ENCODE results near the gene CSNK2A3.
"Not testable (repeated sequence)": the region's sequence is repeated elsewhere in the genome, so short reads cannot be mapped to it uniquely, and the experiment has no call there.

The CSNK2A3 gene

DNA sequence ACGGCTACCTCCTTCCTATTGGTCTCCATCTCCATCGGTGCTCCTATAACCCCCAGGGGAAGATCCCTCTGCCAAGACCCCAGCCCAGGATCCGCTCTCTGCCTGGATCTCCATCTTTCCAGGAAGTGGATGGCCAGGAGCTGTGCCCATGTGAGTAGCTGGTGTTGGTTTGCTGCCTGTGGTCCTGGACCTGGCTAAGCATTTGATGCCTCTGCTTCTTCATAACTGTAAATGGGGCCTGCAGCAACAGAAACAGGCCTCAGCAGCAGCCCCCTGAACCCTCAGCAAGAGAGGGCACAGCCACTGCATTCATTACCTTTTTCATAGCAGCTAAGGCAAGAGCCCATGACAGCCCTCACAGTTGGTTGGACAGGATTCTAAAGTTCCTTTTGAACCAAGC lies 26.6 kb upstream of the CSNK2A3 start:
- DNase-seq (ENCODE audit: low read depth): no peak

DNA sequence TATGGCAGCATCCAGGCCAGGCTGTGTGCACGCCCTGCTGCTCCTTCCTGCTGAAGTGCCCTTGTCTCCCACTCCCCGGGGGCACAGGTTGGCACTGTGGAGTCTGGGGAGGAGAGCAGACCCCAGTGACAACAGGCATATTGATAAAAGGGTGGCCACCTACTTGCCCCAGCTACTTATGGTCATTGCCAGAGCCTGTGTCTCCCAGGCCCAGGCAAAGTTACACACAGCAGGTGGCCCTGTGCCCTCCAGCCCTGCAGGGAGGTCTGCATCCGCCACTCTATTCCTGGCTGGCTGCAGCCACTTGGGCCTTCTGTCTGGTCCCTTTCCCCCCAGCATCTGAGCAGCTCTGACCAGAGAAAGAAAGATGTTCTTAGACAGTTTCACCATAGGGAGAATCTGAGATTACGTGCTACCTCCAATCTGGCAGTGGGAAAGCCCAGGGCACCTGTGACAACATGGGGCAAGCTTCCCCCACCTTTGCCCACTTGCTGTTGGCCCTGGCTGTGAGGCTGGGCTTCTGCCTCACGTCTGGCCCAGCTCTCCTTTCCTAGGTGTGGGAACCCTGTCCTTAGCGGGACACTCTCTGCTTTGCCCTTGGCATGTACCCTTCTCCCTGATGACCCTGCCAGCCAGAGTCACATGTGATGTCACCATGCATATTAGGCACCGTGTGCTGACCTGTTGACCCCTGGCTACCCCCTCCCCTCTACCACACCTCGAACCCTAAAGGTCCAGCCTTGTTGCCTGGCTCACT lies 25.3 kb upstream of the CSNK2A3 start:
- no peak for DNase-seq (ENCODE audit: low read depth)

DNA sequence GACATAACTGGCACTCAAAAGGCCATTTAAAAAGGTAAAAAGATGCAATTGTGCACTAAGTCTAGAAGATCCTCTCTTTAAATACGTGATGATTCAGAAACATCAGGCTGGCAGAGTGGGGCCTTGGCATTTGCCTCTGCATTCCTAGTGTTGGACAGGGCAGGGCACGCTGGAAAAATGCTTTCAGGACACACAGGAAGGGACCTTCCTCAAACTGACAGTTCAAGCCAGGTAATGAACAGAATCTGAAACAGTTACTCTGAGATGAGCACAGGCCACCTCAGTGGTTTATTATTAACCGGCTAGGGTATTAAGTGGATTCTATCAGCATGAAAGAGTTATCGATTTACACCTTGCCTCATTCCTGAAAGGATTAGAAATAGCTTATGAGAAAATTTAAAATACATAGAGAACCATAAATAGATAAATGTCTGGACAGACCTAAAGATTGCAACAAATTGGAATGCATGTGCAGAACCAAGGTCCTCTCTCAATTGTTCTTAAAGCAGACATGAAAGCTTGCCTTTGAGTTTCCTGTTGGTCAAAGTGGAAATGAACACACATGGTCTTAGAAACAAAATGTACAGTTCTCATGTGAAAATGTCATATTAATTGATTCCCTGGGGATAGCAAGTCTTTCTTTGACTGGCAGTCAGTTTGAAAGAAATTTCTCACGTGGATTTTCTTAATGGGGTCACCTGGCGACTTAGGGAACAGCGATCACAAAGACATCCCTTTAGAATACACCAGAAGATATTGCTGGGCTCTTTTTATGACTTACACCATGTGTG lies 21.5 kb upstream of the CSNK2A3 start:
- DNase-seq (ENCODE audit: low read depth): no peak

DNA sequence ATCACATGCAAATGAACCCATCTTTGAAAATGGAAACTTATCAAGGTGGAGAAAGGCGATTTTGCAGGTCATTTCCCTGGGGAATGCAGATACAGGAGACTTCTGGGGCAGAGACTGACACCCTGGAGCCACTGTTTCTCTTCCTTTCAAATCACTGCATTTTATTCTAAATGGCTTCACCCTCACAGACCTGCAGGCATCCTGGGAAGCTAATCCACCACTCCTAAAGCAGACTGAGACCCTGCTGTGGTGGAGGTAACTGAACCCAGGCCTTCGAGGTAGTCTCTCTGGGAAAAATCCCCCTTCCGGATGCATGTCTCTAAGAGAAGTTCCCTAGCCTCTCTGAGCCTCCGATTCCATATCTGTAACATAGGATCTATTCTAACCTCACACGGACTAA lies 20.9 kb upstream of the CSNK2A3 start:
- DNase-seq (ENCODE audit: low read depth): no peak

DNA sequence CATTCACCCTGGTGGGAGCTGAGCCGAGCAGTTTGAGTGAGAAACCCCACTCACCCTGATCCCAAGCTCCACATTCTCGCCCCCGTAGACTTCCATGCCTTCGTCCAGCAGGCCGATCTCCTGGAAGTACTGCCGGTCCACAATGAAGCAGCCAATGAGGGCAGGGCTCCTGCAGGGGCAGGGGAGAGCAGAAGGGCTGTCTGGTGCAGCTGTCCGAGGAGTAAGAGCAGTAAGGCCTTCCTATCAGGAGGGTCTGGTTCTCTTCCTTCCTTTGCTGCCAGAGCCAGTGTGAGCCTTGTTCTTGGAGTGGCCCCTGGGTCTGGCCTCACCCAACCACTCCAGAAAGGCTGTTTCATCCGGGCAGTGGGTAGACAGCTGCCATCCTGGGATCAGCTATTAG lies 19.4 kb upstream of the CSNK2A3 start:
- no peak for DNase-seq (ENCODE audit: low read depth)

DNA sequence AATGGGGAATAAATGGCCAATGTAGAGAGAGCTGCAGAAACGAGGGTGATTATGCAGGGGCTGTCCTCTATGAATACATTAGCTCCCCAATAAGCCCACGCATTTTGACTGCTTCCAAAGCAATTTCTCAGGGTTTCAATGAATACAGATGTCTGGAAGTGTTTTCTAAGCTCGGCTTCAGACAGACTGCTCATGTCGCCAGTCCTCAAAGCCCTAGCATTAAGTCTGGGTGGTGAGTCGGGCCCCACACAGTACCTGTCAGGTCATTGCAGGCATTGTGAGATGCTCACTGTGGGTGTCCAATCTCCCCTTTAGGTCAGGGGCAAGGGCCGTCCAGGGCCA lies 17.9 kb upstream of the CSNK2A3 start:
- no peak for DNase-seq (ENCODE audit: low read depth)

DNA sequence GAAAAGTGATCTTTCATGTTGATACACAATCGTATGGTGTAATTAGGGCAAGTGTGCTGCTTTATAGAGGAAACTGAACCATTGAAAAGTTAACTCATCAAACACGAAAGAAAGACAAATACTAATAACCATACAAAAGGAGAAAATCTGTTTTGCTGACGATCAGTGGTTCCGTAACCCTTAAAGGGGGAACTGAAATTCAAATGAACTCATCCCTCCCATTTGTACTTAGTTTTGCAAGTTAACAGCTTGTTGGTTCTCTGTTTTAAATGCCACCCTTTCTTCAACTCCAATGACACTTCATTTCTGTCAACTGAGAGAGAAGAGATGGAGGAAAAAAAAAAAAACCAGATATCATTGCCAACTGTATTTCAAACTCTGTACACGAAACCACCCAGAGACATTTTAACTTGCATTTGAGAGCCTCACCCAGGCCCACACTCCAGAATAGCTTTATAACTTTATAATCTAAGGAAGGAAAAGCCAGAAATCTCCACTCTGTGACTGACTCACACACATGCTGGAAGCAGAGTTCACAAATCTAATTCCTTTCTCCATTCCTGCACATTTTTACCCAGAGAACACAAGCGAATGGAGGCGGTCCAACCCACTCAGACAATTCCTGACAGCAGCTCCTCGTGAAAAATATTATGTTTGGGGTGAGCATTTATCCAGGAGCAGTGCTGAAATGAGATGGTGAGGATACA lies 17.4 kb upstream of the CSNK2A3 start:
- no peak for DNase-seq (ENCODE audit: low read depth)

DNA sequence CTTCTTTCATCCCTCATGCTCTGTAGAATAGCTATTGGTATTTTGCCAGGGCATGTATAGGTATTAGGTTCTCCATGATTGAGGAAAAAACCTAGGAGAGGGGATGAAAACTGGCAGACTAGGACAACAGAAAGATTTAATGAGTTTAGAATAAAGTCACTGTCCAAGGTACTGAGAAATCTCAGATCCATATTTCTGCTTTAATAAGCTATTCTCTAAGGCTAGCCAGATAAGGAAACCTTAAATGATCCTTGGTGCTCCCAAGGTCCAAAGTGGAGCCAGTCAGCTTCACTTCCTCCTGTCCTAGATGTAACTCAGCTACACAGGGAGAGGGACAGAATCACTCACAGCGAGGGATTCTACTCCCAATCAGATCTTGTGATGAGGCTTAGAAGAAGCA lies 13.7 kb upstream of the CSNK2A3 start:
- no peak for DNase-seq (ENCODE audit: low read depth)

DNA sequence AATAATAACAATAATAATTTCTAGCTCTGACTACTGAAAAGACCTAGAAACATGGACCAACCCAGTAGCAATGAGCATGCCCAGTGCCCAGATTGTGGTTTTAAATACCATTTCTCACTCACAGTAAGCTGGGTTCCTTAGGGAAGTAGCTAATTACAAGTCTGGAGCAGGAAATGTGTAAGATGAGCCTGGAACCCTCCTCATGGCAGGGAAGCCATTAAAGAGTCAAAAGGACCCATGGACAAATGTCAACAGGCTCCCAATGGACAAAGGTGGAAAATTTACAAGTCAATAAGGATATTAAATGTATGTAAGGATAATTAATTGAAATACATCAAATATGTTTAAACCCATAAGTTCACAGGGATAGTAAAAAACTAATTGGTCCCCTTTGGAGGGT lies 10.6 kb upstream of the CSNK2A3 start:
- no peak for DNase-seq (ENCODE audit: low read depth)

DNA sequence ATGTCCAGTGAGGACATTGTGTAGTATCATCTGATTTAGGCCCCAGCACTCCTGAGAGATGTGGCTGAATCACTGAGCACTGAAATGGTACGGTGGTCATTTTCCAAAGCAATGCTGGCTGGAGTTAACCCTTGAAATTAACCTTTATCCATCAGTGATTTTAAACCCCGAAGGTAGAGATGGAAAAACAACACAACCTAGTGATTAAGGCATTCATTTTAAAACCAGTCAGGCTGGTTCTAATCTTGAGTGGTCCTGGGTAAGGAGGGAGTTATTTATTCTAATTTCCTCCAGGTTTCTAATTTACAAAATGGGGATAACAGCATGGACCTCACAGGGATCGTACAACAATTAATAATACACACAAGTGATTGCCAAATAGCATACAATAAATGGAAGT lies 6.6 kb upstream of the CSNK2A3 start:
- DNase-seq (ENCODE audit: low read depth): no peak

DNA sequence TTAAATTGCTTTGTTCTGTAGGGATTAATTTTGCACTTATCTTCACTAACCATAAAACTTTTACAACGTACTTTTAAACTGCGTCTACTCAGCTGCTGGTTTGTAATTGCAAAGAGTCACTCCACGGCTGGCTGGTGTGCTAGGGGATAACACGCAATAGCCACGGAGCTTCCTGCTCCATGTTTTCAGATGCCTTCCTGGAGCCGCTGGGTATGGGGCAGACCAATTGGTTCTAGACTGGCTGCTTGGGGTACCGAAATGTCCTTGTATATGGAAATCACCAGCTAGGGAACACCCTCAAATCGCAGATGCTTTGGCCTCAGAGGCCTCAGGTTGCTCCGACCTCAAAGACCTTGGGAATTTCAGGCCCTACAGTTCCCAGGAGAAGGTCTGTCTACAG lies 3.8 kb upstream of the CSNK2A3 start:
- DNase-seq (ENCODE audit: low read depth): no peak

DNA sequence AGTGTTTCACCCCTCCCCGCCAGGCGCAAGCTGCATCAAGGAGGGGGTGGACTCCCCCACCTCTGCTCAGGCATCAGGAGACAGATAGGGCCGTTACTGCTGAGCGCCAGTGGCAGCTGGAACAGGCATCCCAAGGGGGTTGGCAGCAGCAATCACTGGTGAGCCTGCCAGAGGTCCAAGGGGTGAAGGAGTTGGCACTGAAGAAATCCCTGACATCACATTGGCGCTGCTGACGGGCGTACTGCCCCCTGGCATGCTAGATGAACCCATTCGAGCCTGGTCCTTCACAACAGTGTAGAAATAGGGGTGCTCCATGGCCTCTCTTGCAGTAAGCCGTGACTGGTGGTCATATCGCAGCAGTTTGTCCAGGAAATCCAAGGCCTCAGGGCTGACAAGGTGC lies 1.2 kb downstream of the CSNK2A3 start:
- not testable (repeated sequence) for DNase-seq (ENCODE audit: low read depth)

DNA sequence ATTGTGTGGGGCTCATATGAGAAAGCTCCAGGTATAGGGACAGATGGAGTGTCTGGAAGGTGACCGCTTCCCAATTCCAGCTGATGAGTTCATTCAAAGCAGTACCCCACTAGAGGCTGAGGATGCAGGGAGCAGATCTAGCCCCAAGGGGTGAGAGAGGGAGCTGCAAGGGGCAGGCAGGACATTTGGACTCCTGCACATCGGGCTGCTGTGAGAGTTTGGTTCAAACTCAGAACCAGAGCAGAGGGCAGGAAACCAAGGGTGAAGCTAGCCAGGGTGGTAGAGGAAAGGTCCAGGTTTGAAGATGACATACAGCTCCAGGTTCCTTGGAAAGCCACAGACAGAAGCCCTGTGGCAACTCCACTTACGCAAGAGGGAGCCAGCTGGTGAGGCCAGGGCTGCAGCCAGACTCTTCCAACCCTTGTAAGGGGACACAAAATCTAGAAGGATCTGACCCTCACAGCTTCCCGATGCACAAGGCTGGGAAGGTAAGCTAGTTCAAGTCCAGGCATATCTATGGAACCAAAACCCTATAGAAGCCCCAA lies 1.9 kb downstream of the CSNK2A3 start:
- DNase-seq (ENCODE audit: low read depth): no peak

DNA sequence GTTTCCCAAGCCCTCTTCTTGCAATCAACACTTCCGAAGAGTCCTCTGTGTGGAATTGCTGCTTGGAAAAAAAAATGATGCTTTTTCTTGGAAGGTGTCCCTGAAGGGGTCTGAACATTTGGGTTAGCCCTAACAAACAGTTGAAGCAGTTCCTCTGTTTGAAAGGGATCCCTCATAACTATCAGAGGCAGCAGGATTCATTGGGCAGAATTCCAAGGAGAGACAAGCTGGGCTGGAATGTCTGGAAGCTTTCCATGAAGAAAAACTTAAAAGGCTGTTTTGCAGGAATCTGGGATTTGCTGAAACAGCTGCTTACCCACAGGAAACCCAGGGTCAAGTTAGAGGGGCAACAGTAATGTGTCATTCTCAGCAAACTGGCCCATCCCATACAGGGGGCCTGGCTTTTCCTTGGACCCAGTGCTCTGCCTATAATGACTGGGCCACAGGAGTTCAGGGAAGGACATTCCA lies 3.1 kb downstream of the CSNK2A3 start:
- no peak for DNase-seq (ENCODE audit: low read depth)

DNA sequence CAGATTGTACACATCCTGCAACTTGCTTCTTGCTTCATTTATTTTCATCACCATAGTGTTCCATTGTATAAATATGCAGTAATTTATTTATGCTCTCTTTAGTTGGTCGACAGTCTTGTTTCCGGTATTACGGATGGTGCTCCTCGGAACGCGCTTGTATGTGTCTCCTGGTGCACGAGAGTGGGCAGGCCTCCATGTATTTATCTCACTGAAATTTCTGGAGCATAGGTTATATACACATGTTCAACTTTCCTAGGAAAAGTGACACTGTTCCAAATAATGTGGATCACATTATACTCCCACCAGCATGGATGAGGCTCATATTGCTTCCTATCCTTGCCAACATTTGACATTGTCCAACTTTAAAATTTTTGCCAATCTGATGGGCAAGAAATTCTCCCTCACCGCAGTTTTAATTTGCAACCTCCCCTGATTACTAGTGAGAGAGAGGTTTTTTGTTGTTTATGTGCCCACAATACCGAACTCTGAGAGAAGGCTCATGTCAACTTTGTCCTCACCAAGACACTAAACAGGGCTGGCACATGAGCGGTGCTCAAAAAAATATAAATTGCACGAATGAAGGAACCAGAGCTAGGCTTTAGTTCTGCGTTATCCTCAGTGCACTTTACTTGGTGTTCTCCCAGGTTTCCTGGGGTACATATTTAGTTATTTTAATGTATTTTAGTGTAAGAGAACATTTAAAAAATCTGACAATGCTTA lies 3.8 kb downstream of the CSNK2A3 start:
- no peak for DNase-seq (ENCODE audit: low read depth)

DNA sequence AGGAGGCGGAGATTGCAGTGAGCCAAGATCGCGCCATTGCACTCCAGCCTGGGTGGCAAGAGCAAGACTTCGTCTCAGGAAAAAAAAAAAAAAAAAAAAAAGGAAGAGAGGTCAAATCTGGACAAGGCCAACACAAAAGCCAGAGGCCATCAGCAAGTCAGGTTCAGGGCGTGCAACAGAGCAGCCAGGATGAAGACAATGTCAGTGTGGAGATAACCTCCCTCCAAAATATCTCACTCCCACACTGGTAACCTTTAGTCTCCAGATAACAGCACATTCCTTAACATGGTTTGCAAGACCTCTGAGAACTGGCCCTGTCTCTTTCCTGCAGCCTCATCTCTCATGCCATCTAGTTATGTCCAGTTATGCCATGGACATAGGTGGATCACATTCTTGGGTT lies 4.7 kb downstream of the CSNK2A3 start:
- DNase-seq (ENCODE audit: low read depth): no peak

DNA sequence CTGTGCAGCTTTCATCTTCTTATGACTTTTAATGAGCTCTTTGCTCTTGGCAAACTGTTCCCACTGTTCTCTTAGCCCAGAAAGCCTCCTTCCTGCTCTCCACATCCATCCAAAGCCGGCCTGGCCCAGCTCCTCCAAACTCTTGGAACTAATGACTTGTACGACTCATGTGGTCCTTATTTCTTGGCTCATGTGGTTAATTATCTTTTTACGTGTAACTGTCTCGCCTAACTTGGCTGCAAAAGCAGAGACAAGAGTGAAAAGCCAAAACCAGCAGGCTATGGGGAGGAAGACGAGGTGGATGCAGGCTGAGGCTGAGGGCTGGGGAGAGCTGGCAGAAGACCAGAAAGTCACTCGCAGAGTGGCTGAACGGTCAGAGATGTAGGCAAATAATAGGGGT lies 5.5 kb downstream of the CSNK2A3 start:
- DNase-seq (ENCODE audit: low read depth): no peak

DNA sequence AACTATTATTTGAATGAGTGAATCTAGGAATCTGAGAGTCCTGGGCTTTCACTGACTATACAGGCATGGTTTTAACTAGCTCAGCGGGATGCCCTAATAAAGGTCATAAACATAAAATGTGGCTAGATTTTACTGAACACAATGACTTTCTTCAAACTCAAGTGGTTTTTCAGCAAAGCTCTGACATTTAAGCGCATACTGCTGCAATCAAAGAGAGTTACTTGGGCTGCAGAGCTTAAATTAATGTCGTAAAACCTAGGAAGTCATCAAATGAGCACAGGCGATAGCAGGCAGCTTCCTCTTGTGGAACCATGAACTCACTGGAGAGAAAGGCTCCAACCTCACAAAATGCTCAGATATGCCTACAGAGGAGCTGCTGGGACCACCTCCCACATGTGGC lies 6.7 kb downstream of the CSNK2A3 start:
- DNase-seq (ENCODE audit: low read depth): no peak

DNA sequence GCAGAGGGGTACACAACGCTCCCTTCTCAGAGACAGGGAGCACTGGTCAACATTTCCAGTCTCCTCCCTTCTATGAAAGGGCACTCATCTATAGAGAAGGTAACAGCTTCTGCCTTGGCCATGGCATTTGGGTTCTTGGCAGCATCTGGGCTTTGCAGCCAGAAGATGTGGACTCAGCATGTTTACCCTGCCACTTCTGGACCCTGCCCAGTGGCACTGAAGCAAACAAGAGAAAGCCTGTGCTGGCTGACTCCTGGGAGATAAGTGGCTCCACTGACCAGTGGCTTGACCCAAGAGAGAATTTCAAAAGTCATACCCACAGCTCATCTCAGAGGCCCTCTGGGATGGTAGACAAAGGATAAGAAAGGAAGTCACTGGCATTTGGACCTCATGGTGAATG lies 8.0 kb downstream of the CSNK2A3 start:
- no peak for DNase-seq (ENCODE audit: low read depth)

DNA sequence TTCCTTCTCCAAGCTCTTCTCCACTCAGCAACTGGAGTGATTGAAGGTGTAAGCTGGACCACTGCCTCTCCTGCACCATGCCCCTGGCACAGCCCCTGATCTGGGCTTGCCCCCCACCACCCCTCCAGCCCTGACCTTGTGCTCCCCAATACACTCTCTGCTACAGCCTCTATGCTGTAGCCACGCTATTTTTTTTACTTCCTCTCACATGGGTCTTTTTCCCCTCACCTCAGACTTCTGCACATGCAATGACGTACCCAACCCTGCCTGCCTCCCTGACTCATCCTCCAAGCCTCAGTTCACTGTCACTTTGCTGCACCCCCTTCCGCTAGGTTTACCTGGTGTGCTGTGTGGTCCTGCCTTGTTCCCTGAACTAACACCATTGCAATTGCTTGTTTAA lies 9.0 kb downstream of the CSNK2A3 start:
- DNase-seq (ENCODE audit: low read depth): no peak

DNA sequence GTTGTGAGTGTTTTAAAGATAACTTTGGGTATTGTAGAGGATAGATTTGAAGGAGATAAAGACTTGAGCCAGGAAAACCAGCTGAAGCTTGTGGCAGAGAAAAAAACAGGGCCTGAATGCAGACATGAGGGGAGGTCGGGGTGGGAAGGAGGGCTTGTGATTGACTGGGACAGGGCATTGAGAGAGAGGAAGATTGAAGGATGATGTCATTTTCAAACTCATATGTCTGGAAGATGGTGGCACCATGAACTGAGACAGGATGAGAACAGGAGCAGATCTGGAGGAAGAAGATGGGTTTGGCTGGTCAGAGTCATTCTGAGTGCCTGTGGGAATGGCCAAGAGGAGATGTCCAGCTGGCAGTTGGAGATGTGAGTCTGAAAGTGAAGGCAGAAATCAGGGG lies 14.7 kb downstream of the CSNK2A3 start:
- no peak for DNase-seq (ENCODE audit: low read depth)

DNA sequence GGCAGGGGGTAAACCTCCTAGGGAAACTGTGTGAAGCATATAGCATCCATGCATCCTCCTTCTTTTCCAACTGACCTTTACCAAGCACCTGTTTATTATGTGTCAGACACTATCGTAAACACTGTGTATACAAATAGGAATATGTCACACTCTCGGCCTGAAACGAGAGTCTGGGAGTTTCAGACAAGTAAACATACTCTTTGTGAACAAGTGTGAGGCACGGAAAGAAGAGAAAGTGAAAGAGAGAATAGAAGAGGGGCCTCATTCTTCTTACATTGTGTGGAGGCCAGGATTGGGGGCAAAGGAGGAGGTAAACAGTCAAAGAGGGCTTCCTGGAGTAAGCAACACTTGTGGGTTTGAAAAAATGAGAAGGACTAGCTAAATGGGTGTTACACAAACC lies 16.4 kb downstream of the CSNK2A3 start:
- no peak for DNase-seq (ENCODE audit: low read depth)

All from T-helper 22 cell (primary cell).